GM12872 (cell line): ENCODE data around the gene CDH1.

Experiments
- TF ChIP-seq, protein P1 (sequence below): IDR thresholded peaks from 3 replicates; pipeline ENCODE4 v1.5.1; 2011; ENCODE audit warnings: low read depth, mild to moderate bottlenecking, low read length, moderate library complexity; ENCODE audit not compliant: insufficient read depth

CDH1 gene

DNA sequence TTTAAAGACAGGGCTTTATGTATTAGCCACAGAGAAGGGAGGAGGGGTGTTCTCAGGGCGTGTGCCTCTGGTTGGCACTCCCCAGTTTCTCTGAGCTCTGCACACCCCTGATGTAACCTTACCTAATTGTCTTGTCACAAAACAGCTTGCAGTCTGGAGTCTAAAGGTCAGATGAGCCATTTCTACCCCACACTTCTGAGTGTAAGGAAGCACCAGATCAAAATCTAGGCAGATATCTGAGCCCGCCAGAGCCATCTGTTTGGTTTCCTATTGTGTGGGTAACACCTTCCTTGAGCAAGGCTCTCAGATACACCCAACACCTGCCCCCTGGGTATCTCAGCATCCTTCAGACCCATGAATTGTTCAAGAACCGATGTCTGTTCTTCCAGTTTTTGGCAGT is 15.5 kb downstream of the CDH1 start:
- TF ChIP-seq, protein P1, sequence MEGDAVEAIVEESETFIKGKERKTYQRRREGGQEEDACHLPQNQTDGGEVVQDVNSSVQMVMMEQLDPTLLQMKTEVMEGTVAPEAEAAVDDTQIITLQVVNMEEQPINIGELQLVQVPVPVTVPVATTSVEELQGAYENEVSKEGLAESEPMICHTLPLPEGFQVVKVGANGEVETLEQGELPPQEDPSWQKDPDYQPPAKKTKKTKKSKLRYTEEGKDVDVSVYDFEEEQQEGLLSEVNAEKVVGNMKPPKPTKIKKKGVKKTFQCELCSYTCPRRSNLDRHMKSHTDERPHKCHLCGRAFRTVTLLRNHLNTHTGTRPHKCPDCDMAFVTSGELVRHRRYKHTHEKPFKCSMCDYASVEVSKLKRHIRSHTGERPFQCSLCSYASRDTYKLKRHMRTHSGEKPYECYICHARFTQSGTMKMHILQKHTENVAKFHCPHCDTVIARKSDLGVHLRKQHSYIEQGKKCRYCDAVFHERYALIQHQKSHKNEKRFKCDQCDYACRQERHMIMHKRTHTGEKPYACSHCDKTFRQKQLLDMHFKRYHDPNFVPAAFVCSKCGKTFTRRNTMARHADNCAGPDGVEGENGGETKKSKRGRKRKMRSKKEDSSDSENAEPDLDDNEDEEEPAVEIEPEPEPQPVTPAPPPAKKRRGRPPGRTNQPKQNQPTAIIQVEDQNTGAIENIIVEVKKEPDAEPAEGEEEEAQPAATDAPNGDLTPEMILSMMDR: no peak

DNA sequence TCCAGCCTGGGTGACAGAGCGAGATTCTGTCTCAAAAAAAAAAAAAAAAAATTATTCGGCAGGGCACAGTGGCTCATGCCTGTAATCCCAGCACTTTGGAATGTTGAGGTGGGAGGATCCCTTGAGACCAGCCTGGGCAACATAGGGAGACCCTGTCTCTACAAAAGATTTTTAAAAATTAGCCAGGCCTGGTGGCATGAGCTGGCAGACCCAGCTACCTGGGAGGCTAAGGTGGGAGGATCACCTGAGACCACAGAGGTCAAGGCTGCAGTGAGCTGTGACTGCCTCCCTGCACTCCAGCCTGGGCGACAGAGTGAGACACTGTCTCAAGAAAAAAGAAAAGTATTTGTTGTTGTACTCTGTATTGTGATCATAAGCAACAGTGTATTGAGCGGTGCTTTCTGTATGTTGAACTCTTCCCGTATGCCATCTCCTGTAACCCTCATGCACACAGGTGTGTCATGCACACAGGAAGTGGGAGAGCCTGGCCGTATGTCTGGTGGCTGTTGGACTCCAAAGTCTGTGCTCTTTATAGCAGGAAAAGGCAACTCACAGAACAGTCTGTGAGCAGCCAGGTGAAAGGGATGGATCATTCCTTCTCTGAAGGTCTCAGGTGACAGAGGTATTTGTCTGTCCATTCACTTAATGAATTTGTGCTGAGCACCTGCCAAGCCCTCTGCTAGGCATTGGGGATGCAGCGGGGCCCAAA is 17.1 kb downstream of the CDH1 start:
- TF ChIP-seq, protein P1: no peak

DNA sequence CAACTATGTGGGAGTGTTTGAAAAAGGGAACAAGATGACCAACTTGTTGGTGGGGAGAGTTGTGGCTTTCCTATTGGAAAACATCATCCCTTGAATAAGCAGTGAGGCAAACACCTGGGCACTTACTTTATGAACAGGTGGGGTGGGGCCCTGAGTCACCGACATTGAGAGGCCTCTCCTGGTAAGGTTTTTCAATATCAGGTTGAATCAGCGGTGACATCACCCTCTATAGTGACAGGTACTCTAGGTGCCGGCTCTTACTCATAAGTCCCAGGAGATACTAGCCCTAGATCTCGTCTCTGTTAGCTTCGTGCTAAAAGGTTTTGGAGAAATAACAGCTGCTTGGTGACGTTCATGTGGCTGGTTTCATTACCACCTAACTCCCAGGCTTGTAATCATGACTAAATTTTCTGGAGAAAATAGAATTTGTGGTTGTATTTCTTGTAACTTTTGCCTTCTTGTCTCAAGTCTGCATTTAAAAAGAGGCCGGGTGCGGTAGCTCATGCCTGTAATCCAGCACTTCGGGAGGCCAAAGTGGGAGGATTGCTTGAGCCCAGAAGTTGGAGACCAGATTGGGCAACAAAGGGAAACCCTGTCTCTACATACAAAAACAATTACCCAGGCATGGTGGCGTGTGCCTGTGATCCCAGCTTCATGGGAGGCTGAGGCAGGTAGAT is 19.3 kb downstream of the CDH1 start:
- TF ChIP-seq, protein P1: no peak

DNA sequence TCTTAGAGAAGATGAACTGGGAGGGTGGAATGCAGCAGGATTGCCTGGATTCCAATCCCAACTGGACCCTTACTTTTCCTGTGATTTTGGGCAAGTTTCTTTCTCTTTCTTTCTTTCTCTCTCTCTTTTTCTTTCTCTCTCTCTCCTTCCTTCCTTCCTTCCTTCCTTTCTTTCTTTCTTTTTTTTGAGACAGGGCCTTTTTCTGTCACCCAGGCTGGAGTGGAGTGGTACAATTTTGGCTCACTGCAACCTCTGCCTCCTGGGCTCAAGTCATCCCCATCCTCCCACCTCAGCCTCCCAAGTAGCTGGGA is 20.5 kb downstream of the CDH1 start:
- TF ChIP-seq, protein P1: no peak

DNA sequence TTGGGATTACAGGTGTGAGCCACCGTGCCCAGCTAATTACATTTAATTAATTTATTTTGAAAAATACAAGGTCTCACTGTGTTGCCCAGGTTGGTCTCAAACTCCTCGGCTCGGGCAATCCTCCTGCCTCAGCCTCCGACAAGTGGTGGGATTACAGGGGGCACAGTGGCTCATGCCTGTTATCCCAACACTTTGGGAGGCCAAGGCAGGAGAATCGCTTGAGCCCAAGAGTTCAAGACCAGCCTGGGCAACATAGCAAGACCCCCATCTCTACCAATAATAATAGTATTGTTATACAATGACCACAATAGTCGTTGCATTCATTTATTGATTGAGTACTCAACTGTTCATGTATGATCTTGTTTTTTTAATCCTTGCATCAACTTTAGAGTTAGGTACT is 22.0 kb downstream of the CDH1 start:
- TF ChIP-seq, protein P1: no peak

DNA sequence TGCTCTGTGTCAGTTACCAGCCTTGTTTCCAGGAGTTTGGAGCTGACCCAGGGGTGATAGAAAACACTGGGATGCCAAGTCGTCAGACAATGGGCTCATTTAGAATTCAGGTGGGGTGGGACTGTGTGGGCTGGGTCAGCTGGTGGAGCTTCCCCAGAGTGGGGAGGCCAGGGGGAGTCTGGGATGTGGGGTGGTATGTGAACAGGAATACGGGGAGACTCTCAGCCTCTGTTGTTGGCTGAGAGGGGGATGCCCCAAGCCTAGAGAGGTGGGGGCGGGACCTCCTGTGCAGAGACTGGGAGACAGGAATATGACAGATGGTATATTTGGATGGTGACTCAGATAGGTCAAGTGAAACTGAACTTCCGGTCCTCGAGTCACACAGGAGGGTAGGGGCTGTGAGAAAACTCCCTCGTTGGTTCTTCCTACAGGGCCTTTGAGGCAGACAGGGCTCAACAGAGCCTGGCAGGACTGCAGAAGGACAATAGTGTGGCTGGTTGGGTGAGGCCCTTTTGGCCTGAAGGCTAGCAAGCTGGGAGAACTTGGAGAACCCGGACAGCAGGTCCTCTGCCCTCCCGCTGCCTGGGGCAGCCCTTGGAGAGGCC is 23.7 kb downstream of the CDH1 start:
- TF ChIP-seq, protein P1: no peak

DNA sequence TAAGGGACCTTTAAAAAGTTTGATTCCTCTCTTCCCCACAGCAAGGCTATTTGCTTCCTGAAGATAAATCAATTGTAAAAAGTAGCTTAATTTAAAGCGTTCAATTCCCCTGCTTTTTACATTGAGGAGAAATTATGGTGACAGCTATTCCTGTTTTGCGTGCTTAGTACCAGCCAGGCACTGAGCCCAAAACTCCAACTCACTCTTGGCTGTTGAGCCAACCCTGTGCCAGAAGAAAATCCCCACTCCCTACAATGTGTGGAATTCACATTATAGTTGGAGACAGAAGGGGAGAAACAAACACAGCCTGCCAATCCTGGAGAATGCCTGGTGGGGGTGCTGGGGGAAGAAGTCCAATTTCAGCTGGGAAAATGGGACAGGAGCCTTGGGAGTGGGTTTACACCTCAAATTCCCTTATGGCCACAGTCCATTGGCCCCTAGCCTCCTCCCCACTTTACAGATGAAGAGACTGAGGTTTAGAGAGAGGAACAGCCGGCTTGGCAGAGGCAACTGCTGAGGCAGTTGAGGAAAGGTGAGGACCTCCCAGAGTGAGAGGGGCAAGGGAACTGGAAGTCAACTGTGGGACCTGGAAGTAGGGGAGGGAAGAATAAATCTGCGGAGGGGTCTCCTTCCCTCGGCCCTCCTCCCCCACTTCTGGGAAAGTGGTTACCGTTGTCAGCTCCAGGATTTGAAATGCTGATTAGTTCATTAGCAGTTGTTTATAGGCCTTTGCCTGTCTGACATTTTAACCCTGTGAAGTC is 26.1 kb downstream of the CDH1 start:
- TF ChIP-seq, protein P1: no peak
